ENCODE measurements around the gene DUSP19. TPM values are rescaled to one million over a fixed set of nuclear protein-coding genes. Genes with fewer than 3 reads are reported as not detected.

Gene DUSP19
- total and polyA plus RNA-seq, 2 of the 8 experiments (the other 6 are each of a cell fraction or from before 2014, with no cell fraction given) = 0.73 to 2.3 TPM

DNA sequence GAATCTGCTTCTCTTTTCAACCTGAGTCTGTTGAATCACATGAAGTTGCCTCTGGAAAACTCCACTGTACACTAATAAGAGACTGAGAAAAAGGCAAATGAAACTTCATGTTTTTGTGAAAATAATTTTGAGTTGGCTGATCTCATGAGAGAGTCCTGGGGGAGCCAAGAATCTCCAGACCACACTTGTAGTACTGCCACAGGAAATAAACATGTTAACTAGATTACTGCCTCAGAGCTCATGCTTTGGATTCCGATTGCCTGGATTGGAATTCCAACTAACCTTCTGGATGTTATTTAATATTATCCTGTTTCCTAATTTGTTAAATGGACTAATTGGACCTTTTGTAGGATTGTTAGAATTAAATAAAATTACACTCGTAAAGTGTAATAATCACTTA is 70.9 kb downstream of the DUSP19 start (continued):
- TF ChIP-seq, protein P1, sequence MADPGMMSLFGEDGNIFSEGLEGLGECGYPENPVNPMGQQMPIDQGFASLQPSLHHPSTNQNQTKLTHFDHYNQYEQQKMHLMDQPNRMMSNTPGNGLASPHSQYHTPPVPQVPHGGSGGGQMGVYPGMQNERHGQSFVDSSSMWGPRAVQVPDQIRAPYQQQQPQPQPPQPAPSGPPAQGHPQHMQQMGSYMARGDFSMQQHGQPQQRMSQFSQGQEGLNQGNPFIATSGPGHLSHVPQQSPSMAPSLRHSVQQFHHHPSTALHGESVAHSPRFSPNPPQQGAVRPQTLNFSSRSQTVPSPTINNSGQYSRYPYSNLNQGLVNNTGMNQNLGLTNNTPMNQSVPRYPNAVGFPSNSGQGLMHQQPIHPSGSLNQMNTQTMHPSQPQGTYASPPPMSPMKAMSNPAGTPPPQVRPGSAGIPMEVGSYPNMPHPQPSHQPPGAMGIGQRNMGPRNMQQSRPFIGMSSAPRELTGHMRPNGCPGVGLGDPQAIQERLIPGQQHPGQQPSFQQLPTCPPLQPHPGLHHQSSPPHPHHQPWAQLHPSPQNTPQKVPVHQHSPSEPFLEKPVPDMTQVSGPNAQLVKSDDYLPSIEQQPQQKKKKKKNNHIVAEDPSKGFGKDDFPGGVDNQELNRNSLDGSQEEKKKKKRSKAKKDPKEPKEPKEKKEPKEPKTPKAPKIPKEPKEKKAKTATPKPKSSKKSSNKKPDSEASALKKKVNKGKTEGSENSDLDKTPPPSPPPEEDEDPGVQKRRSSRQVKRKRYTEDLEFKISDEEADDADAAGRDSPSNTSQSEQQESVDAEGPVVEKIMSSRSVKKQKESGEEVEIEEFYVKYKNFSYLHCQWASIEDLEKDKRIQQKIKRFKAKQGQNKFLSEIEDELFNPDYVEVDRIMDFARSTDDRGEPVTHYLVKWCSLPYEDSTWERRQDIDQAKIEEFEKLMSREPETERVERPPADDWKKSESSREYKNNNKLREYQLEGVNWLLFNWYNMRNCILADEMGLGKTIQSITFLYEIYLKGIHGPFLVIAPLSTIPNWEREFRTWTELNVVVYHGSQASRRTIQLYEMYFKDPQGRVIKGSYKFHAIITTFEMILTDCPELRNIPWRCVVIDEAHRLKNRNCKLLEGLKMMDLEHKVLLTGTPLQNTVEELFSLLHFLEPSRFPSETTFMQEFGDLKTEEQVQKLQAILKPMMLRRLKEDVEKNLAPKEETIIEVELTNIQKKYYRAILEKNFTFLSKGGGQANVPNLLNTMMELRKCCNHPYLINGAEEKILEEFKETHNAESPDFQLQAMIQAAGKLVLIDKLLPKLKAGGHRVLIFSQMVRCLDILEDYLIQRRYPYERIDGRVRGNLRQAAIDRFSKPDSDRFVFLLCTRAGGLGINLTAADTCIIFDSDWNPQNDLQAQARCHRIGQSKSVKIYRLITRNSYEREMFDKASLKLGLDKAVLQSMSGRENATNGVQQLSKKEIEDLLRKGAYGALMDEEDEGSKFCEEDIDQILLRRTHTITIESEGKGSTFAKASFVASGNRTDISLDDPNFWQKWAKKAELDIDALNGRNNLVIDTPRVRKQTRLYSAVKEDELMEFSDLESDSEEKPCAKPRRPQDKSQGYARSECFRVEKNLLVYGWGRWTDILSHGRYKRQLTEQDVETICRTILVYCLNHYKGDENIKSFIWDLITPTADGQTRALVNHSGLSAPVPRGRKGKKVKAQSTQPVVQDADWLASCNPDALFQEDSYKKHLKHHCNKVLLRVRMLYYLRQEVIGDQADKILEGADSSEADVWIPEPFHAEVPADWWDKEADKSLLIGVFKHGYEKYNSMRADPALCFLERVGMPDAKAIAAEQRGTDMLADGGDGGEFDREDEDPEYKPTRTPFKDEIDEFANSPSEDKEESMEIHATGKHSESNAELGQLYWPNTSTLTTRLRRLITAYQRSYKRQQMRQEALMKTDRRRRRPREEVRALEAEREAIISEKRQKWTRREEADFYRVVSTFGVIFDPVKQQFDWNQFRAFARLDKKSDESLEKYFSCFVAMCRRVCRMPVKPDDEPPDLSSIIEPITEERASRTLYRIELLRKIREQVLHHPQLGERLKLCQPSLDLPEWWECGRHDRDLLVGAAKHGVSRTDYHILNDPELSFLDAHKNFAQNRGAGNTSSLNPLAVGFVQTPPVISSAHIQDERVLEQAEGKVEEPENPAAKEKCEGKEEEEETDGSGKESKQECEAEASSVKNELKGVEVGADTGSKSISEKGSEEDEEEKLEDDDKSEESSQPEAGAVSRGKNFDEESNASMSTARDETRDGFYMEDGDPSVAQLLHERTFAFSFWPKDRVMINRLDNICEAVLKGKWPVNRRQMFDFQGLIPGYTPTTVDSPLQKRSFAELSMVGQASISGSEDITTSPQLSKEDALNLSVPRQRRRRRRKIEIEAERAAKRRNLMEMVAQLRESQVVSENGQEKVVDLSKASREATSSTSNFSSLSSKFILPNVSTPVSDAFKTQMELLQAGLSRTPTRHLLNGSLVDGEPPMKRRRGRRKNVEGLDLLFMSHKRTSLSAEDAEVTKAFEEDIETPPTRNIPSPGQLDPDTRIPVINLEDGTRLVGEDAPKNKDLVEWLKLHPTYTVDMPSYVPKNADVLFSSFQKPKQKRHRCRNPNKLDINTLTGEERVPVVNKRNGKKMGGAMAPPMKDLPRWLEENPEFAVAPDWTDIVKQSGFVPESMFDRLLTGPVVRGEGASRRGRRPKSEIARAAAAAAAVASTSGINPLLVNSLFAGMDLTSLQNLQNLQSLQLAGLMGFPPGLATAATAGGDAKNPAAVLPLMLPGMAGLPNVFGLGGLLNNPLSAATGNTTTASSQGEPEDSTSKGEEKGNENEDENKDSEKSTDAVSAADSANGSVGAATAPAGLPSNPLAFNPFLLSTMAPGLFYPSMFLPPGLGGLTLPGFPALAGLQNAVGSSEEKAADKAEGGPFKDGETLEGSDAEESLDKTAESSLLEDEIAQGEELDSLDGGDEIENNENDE (IDR thresholded peaks at IDR 0.05; ENCODE audit: insufficient replicate concordance, low read length) = no peak
- TF ChIP-seq RXRA (IDR thresholded peaks at IDR 0.05; ENCODE audit: insufficient read depth, low read depth, low read length) (no peak), KDM1A (IDR thresholded peaks at IDR 0.05; ENCODE audit: borderline replicate concordance, low read length) (no peak), SIN3A (conservative IDR thresholded peaks at IDR 0.05 in 1 of 2, IDR thresholded peaks at IDR 0.05 in 1 of 2; ENCODE audit: low read depth in 1 of 2, low read length in 2 of 2) (no peak), CTBP2 (IDR thresholded peaks at IDR 0.05; ENCODE audit: borderline replicate concordance, insufficient read depth, insufficient read length, low read length) (no peak), CEBPB (IDR thresholded peaks at IDR 0.05; ENCODE audit: low read depth, low read length) (no peak)
